GM19372 (cell line): ENCODE data around the gene REV1.
A peak's percentile ranks its signal among the peaks of the same experiment; 100 is the strongest.

Experiments
- ATAC-seq: cut with Tn5 transposase; IDR thresholded peaks from one replicate; pipeline ENCODE4 v1.9.1; 2021; ENCODE audit warnings: mild to moderate bottlenecking, low read depth, moderate library complexity; ENCODE audit not compliant: unreplicated experiment

Gene REV1

GRCh38 chr2:99451686-99452085 is 38.1 kb downstream of the REV1 start:
- no peak for ATAC-seq

DNA sequence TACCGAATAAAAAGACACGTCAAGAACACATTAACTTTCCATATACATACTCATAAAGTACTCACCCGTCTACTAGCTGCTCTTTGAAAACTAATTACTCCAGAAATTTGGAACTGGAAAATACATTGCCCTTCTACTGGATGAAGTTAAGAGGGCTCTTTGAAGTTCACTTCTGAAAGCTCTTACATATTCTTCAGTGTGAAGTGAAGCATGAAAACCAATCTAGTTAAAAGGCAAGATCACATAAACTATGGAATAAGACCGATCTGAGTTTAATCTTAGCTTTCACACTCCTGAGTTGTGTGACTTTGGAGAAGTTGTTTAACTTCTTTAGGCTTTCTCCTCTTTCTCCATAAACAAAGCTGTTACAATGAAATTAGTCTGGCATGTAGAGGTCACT is 38.5 kb downstream of the REV1 start:
- no peak for ATAC-seq

DNA sequence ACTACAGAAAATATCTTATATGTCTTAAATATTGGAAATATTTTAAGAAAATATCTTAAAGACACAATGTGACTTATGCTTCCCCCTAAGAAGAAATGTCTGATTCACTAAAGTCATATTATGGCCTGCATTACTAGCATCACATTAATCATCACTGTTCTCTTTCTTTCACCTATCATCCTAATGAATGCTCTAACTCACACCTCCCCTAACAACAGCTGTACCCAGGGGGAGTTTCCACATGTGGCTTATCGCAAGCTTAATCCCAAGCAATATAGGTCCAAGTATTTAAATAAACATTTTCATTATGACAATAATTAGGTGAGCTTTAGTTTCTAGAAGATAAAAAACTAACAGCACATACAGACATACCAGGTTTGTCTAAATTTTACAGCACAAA is 39.6 kb downstream of the REV1 start:
- ATAC-seq = no peak

DNA sequence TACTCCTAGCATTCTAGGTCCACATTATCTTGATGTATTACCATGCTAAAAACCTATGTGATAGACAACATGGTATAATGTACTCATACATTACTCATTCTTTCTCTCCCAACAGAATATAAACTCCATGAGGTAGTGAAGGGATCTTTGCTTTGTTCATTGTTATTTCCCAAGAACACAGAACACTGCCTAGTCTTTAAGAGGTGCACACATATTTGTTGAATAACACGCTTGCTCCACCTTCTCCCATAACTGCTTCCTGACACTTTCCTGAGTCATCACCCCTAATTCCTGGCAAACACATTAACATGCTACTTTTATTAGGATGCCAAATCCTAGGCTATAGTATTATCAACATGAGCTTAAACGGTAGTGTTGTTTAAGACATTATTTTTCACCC is 41.3 kb downstream of the REV1 start:
- no peak for ATAC-seq

DNA sequence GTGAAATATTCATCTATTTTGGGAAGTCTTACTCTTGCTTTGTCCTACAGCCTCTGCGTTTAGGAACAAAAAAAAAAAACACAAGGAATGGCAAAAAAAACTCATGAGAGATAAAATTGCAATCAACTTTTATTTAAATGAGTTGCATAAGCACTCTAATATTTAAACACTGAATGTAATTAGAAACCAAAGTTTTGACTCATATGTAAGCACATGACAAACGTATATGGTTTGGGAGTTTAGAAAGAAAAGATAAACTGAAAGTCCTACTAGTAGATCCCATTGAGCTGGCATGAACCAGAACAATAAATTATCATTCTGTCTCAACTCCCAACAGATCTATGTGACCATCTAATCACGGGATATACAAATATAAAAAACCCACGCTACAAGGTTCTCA is 44.8 kb downstream of the REV1 start:
- no peak for ATAC-seq

DNA sequence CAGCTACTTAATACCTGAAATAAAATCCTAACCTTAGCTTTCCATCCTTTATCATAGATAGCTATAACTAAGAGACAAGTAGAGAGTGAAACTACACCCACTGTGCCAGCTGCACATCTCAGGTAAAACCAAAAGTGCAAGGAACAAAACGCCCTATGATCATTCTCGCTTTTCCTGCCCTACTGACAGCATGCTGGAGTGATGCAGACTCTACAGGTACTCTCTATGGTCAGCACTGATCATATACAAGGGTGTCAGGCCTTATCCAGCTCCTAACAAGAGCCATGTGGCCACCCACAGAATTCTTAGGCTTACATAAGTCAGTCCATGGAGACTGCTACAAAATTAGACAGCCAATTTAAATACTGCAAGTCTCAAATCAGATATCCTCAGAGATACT is 45.6 kb downstream of the REV1 start:
- ATAC-seq = no peak

- no peak for ATAC-seq
Measured at GRCh38 chr2:99442837-99443236, 47.0 kb downstream of the REV1 start.

GRCh38 chr2:99439971-99440505 is 49.8 kb downstream of the REV1 start:
- ATAC-seq = no peak

GRCh38 chr2:99436874-99437273 is 52.9 kb downstream of the REV1 start:
- no peak for ATAC-seq

DNA sequence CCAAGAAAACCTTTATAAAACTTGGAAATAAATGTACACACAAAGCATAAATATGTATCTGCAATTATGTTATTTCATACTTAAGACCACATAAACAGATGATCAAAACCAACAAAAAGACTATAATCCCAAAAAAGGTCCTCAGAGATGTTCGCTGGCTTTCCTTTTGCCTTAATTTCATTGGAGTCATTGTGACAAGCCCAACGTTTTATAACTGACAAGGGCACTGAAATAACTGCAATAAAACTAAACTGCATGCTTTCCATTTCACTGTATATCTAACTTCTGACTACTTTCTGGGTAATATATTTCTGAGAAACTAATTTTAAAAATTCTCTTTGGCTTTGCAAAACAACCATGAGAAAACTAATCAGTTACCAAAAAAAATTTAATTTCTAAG is 56.5 kb downstream of the REV1 start:
- no peak for ATAC-seq

GRCh38 chr2:99431587-99432275 is 58.1 kb downstream of the REV1 start:
- ATAC-seq = no peak

- ATAC-seq = no peak
Measured at GRCh38 chr2:99430614-99431291, 59.1 kb downstream of the REV1 start.

DNA sequence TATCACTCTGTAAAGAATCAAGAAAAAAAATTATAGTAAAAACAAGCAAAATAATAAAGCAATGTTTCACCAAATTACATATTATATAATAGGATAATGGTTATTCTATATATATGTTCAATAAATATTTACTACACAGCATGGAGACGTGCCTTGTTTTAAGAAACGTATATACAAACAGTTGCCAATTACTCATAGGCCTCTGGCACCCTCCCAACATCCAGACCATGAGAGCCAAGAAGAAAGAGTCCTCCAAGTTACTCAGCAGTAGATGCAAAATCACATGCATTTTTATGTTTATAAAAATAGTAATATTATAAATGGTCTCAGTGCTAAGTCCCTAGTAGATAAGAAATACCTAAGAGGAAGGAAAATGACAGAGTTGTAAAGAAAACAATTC is 64.8 kb downstream of the REV1 start:
- no peak for ATAC-seq

- ATAC-seq = no peak
Measured at GRCh38 chr2:99424371-99424770, 65.4 kb downstream of the REV1 start.

GRCh38 chr2:99422599-99422998 is 67.2 kb downstream of the REV1 start:
- ATAC-seq = peak; percentile 64

DNA sequence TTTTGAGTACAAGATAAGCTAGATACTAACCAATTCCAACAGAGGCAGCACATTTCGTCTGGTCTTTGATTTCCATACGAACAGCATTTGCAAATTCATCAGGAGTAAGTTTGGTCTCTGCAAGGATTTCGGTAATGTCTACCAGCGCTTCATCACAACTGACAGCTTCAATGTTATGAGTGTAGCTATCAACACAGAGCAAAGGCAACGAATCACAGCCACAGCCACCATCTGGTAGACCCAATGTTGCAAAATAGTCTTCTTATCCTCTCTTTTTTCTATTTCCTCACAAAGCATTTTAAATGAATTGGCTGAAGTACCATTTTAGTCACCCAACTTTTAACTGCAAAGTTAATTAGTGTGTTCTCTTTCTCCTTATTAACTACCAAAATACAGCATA is 68.3 kb downstream of the REV1 start:
- no peak for ATAC-seq

DNA sequence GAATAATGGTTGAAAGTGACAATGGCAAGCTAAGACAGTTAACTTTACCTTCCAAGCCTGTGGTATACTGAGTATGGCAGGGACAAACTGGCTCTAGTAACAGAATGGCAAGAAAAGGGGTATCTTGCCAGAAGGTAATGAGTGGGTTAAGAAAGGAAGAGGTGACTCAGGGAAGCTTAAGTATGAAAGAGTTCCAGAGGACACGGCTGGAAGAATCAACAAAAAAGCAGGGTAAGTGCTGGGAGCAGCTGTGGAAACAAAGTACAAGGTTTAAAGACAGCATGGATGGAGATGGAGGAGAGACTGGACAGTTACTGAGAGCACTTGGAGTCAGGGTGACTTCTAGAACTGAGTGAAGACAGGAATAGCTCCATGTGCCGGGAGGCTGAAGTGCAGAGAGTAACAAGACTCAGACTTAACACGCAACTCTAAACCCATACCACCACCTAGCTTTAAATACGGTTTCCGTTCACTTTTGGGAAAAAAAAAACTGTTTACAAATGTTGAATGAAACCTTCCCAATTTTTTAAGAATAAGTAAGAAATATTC is 69.0 kb downstream of the REV1 start:
- ATAC-seq = no peak

DNA sequence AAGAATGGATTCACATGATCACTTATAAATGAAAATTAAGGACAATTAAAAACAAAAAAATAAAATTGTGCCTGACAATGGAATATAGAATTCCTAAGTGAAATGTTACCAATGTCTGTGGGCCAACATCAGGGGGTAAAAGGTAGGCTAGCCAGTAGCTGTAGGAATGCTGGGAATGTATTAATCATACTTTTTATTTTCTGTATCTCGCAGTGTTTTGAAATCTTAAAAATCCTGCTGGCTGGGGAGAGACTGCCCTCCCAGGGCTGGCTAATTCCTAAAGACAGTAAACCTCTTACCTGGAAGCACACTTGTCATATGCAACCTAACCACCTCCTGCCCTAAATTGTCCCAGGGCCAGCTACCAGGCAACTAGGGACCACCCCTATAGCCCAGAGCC is 69.8 kb downstream of the REV1 start:
- ATAC-seq = no peak

DNA sequence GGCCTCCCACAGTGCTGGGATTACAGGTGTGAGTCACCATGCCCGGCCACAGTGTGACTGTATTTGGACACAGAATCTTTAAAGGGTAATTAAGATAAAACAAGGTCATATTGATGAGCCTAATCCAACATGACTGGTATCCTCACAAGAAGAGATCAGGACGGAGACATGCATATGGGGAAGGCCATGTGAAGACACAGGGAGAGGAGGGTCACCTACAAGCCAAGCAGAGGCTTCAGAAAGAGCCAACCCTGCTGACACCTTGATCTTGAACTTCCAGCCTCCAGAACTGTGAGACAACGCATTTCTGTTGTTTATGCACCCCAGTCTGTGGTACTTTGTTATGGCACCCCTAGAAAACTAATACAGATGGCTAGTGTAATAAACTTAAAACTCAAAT is 72.4 kb downstream of the REV1 start:
- ATAC-seq = no peak

DNA sequence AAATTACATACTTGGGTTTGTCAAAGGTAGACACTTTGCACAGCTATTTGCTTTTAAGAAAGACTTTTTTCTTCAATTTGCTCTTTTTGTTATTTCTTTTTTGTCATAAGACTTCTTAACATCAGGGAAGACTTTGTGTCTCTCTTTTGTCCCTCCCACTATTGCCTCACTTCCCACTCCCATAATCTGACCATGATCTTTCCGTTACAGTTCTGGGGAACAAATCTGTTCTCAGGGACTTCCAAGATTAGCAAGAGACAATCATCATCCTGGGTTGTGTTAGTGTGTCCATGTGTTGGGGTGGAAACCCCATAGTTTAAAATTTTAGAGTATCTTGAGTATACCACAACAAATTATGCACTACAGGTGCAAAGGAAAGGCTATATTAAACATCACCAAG is 75.3 kb downstream of the REV1 start:
- no peak for ATAC-seq

- no peak for ATAC-seq
Measured at GRCh38 chr2:99410276-99410675, 79.5 kb downstream of the REV1 start.

GRCh38 chr2:99406137-99406536 is 83.7 kb downstream of the REV1 start:
- ATAC-seq = no peak
